ENCODE data around the gene CACUL1. TPM values are rescaled to one million over a fixed set of nuclear protein-coding genes. Genes with fewer than 3 reads are reported as not detected.

The CACUL1 gene
- total and polyA plus RNA-seq, 2 donors (not counting 3 experiments of a cell fraction or from before 2014, with no cell fraction given) = 6.0 to 35.1 TPM

GRCh38 chr10:118642228-118642627 lies 112.5 kb downstream of the CACUL1 start:
- Histone ChIP-seq H3K36me3 (ENCODE audit: control insufficient read depth in 2 of 2, extremely low read depth in 1 of 2, insufficient read depth in 2 of 2, low read length in 2 of 2) (no peaks in the 10 kb centered on the region), H3K9me3 (replicated peaks; ENCODE audit: control insufficient read depth, insufficient read depth, low read length) (no peaks in the 10 kb centered on the region), H3K4me2 (ENCODE audit: insufficient read depth, low read length) (no peak overlapping the region), H3K4me1 (ENCODE audit: control insufficient read depth, extremely low read depth, insufficient read depth, low read length) (no peaks in the 10 kb centered on the region), H3K4me3 (replicated peaks in 1 of 3; ENCODE audit: insufficient read depth in 1 of 3, low read depth in 1 of 3, low read length in 3 of 3) (no peak overlapping the region), H3K79me2 (ENCODE audit: control insufficient read depth, insufficient read depth, low read length) (no peaks in the 10 kb centered on the region), H2AFZ (ENCODE audit: low read depth, low read length) (no peak overlapping the region), H4K20me1 (replicated peaks; ENCODE audit: control insufficient read depth, extremely low read depth, insufficient read depth, low read length) (no peaks in the 10 kb centered on the region), H3K27ac (ENCODE audit: insufficient read depth, low read depth, low read length) (no peak overlapping the region), H3K9me1 (replicated peaks; ENCODE audit: control insufficient read depth, extremely low read depth, insufficient read depth, low read length) (no peaks in the 10 kb centered on the region), H3K9ac (replicated peaks; ENCODE audit: extremely low read depth, insufficient read depth, low read length) (no peak overlapping the region), H3K27me3 (ENCODE audit: control insufficient read depth in 2 of 2, insufficient read depth in 2 of 2, low read length in 2 of 2) (no peaks in the 10 kb centered on the region)
- DNase-seq (ENCODE audit: low read depth, low spot score) = no peak
- intact Hi-C loops (cut with micrococcal nuclease) = no loop called here
- dilution Hi-C loops (cut with MboI; ENCODE audit: extremely low pct_ligation_motif_present, low sequenced_read_pairs) = no loop called here
- ChIA-PET CTCF (no interaction called here), POLR2A (no interaction called here)
- FAIRE-seq = no peak
- TF ChIP-seq MAX (IDR thresholded peaks at IDR 0.05; ENCODE audit: insufficient read depth, insufficient read length) (no peak), GATA2 (IDR thresholded peaks at IDR 0.05; ENCODE audit: insufficient read depth, insufficient read length, low read depth, low read length) (no peak), POLR2A (IDR thresholded peaks at IDR 0.05; ENCODE audit: low read depth, low read length) (no peak), MYC (IDR thresholded peaks at IDR 0.05; ENCODE audit: low read depth, low read length) (no peak)
- BruUV-seq (replicated peaks) = no TSS peak

DNA sequence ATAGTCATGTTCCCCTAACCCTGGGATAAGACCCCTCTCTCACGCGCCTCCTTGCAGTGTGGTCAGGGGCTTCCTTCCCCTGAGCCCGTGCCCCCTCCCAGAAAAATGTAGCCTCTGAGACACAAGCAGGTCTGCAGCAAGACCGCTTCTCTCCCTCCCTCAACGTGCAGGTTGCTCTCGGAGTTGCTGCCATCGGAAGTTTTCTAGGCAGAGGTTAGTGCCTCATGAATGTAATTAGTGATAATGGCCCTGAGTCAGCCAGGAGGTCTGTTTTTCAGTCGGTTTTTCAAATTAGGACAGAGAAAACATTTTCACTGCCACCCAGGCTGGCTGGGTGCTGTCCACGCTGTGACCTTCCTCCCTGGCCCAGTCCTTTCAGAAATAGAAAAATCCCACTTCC lies 116.1 kb downstream of the CACUL1 start:
- dilution Hi-C loops (cut with MboI; ENCODE audit: extremely low pct_ligation_motif_present, low sequenced_read_pairs) (no loop called here), intact Hi-C loops (cut with micrococcal nuclease) (no loop called here)
- no peak for TF ChIP-seq GATA2 (IDR thresholded peaks at IDR 0.05; ENCODE audit: insufficient read depth, insufficient read length, low read depth, low read length)
- TF ChIP-seq CTCF (IDR thresholded peaks at IDR 0.05; ENCODE audit: extremely low read depth in 1 of 2, insufficient read depth in 1 of 2, low read depth in 1 of 2, low read length in 2 of 2) = no peak
- no peak for TF ChIP-seq FOS (IDR thresholded peaks at IDR 0.05; ENCODE audit: borderline replicate concordance, insufficient read depth, low read length)
- no peak for TF ChIP-seq EZH2 (IDR thresholded peaks at IDR 0.05; ENCODE audit: borderline replicate concordance, low read depth, low read length, severe bottlenecking)
- no peak for TF ChIP-seq MAX (IDR thresholded peaks at IDR 0.05; ENCODE audit: insufficient read depth, insufficient read length)
- no peaks in the 10 kb centered on the region for H3K9me1 ChIP-seq (replicated peaks; ENCODE audit: control insufficient read depth, extremely low read depth, insufficient read depth, low read length)
- POLR2A ChIA-PET = no interaction called here
- H3K27ac ChIP-seq (ENCODE audit: insufficient read depth, low read depth, low read length) = no peak overlapping the region
- no peak overlapping the region for H3K4me3 ChIP-seq (replicated peaks in 1 of 3; ENCODE audit: insufficient read depth in 1 of 3, low read depth in 1 of 3, low read length in 3 of 3)
- no peak overlapping the region for H2AFZ ChIP-seq (ENCODE audit: low read depth, low read length)
- no peaks in the 10 kb centered on the region for H3K36me3 ChIP-seq (ENCODE audit: control insufficient read depth in 2 of 2, extremely low read depth in 1 of 2, insufficient read depth in 2 of 2, low read length in 2 of 2)
- no peaks in the 10 kb centered on the region for H4K20me1 ChIP-seq (replicated peaks; ENCODE audit: control insufficient read depth, extremely low read depth, insufficient read depth, low read length)
- no peak overlapping the region for H3K4me2 ChIP-seq (ENCODE audit: insufficient read depth, low read length)
- no peak overlapping the region for H3K9ac ChIP-seq (replicated peaks; ENCODE audit: extremely low read depth, insufficient read depth, low read length)
- CTCF ChIA-PET = no interaction called here
- no peaks in the 10 kb centered on the region for H3K4me1 ChIP-seq (ENCODE audit: control insufficient read depth, extremely low read depth, insufficient read depth, low read length)
- H3K27me3 ChIP-seq (ENCODE audit: control insufficient read depth in 2 of 2, insufficient read depth in 2 of 2, low read length in 2 of 2) = no peaks in the 10 kb centered on the region
- H3K79me2 ChIP-seq (ENCODE audit: control insufficient read depth, insufficient read depth, low read length) = no peaks in the 10 kb centered on the region
- BruUV-seq (replicated peaks) = no TSS peak
- DNase-seq (ENCODE audit: low read depth, low spot score) (no peak), FAIRE-seq (no peak)
- no peaks in the 10 kb centered on the region for H3K9me3 ChIP-seq (replicated peaks; ENCODE audit: control insufficient read depth, insufficient read depth, low read length)
